ENCODE results near the gene ERVK3-1.

GRCh38 chr19:58361900-58362271, 56.7 kb downstream of the ERVK3-1 start:
- TF ChIP-seq ZNF274 (IDR thresholded peaks at IDR 0.05; ENCODE audit: low read depth, low read length), result no peak
- TF ChIP-seq POLR2A (IDR thresholded peaks at IDR 0.05; ENCODE audit: borderline replicate concordance, extremely low read depth, insufficient read depth, insufficient read length), result no peak
- TF ChIP-seq CTCF (IDR thresholded peaks at IDR 0.05 in 2 of 3, conservative IDR thresholded peaks at IDR 0.05 in 1 of 3; ENCODE audit: borderline replicate concordance in 1 of 3, insufficient read depth in 1 of 3, low read depth in 2 of 3, low read length in 2 of 3), result no peak
- no peak for TF ChIP-seq ELF1 (IDR thresholded peaks at IDR 0.05; ENCODE audit: borderline replicate concordance, low read depth)
- TF ChIP-seq EZH2 (IDR thresholded peaks at IDR 0.05), result no peak
- TF ChIP-seq CEBPB (IDR thresholded peaks at IDR 0.05; ENCODE audit: low read depth), result no peak
- peak; percentile 71 for TF ChIP-seq MAX (IDR thresholded peaks at IDR 0.05)
- TF ChIP-seq SP1 (IDR thresholded peaks at IDR 0.05; ENCODE audit: low read depth), result no peak
- no peak for TF ChIP-seq POLR2AphosphoS5 (IDR thresholded peaks at IDR 0.05; ENCODE audit: low read depth, low read length)
- TF ChIP-seq ZBTB33 (IDR thresholded peaks at IDR 0.05; ENCODE audit: extremely low read depth, insufficient replicate concordance, low read length), result no peak

All from HCT116 (cell line).